ENCODE results near the gene C2orf76.

- TF ChIP-seq POLR2AphosphoS5 (IDR thresholded peaks at IDR 0.05; ENCODE audit: borderline replicate concordance, low read depth, low read length) (no peak), EZH2 (IDR thresholded peaks at IDR 0.05) (no peak)
Measured at GRCh38 chr2:119365436-119365835, 1.2 kb downstream of the C2orf76 start.
